GM12878 (cell line): ENCODE data around the gene MACROD2. TPM values are rescaled to one million over a fixed set of nuclear protein-coding genes. Genes with fewer than 3 reads are reported as not detected.

Experiments
- ATAC-seq: fragments of 200-7000 bp; cut with Tn5 transposase; 3 replicates; pipeline ENCODE4 v1.9.1; 2020; ENCODE audit warnings: mild to moderate bottlenecking, moderate library complexity
- BruUV-seq: library from RNA; stranded (reverse); fragments of 400-500 nt; replicated peaks from 2 replicates; lab custom pipeline; 2021; lab: Mats Ljungman, UMichigan
- CTCF ChIA-PET: fragments of 300-600 bp; sonication (Branson Sonifier 250); formaldehyde crosslinking; extraction: SDS; loops from one replicate; lab custom pipeline; 2021; ENCODE audit warnings: inconsistent platforms; lab: Yijun Ruan, JAX
- POLR2A ChIA-PET: fragments of 350-600 bp; formaldehyde crosslinking; extraction: SDS; loops from one replicate; lab custom pipeline; 2021; ENCODE audit warnings: inconsistent platforms; lab: Charles Lee
- RAD21 ChIA-PET: fragments of 300-600 bp; sonication (Branson Sonifier 250); formaldehyde crosslinking; loops from one replicate; lab custom pipeline; 2023; ENCODE audit warnings: antibody characterized with exemption; ENCODE audit not compliant: unreplicated experiment; lab: Charles Lee
- SMC1A ChIA-PET: fragments of 300-600 bp; sonication (Branson Sonifier 250); formaldehyde crosslinking; loops from one replicate; lab custom pipeline; 2023; ENCODE audit not compliant: unreplicated experiment, uncharacterized antibody; lab: Charles Lee
- DNase-seq: peaks from one replicate; pipeline ENCODE4 v3.0.0-alpha.2; 2011; ENCODE audit warnings: low read depth, low spot score
- FAIRE-seq: peaks from 3 replicates; lab custom pipeline; 2011; peaks lifted over from hg19 to GRCh38; lab: Jason Lieb, UNC
- H2AFZ ChIP-seq: 2 replicates; pipeline ENCODE4 v1.6.0; 2011; ENCODE audit warnings: low read depth, low read length, control low read depth; ENCODE audit not compliant: control insufficient read depth
- H3K27ac ChIP-seq: 2 replicates; pipeline ENCODE4 v1.5.1; 2011; ENCODE audit warnings: control low read depth; ENCODE audit not compliant: control insufficient read depth, insufficient read depth
- H3K27me3 ChIP-seq, 2 experiments: replicated peaks in 1 of 2; 2 replicates each; pipeline versions ENCODE4 v1.6.0 to v1.6.1; 2011; ENCODE audit warnings: low read length in 1 of 2; ENCODE audit not compliant: control insufficient read depth in 2 of 2, insufficient read depth in 2 of 2
- H3K36me3 ChIP-seq, 2 experiments: 2 replicates each; pipeline ENCODE4 v1.5.1; 2011; ENCODE audit warnings: low read length in 1 of 2; ENCODE audit not compliant: control insufficient read depth in 2 of 2, insufficient read depth in 2 of 2
- H3K4me1 ChIP-seq: 2 replicates; pipeline ENCODE4 v1.6.1; 2011; ENCODE audit warnings: mild to moderate bottlenecking, low read length, moderate library complexity, mixed read lengths; ENCODE audit not compliant: control insufficient read depth, insufficient read depth
- H3K4me2 ChIP-seq: 2 replicates; pipeline ENCODE4 v1.6.0; 2011; ENCODE audit warnings: control low read depth; ENCODE audit not compliant: control insufficient read depth, insufficient read depth
- H3K4me3 ChIP-seq: fragments of 200-600 bp; sonication (generic); 2 replicates; pipeline ENCODE4 v1.5.1; 2016
- H3K79me2 ChIP-seq: 2 replicates; pipeline ENCODE4 v1.6.0; 2011; ENCODE audit warnings: low read length; ENCODE audit not compliant: control insufficient read depth, insufficient read depth
- H3K9ac ChIP-seq: 2 replicates; pipeline ENCODE4 v1.8.0; 2011; ENCODE audit warnings: low read length, control low read depth, mixed read lengths; ENCODE audit not compliant: control insufficient read depth, insufficient read depth
- H3K9me3 ChIP-seq: replicated peaks from 3 replicates; pipeline ENCODE4 v1.5.1; 2011; ENCODE audit warnings: mild to moderate bottlenecking, low read length; ENCODE audit not compliant: control insufficient read depth, insufficient read depth
- H4K20me1 ChIP-seq: 2 replicates; pipeline ENCODE4 v1.6.0; 2011; ENCODE audit not compliant: control insufficient read depth, insufficient read depth
- BCLAF1 ChIP-seq: fragments of 450-650 bp; IDR thresholded peaks from 2 replicates; pipeline ENCODE4 v1.6.1; 2017; ENCODE audit warnings: antibody characterized with exemption, mild to moderate bottlenecking, moderate library complexity
- HCFC1 ChIP-seq: fragments of 150-350 bp; IDR thresholded peaks from 2 replicates; pipeline ENCODE4 v1.6.1; 2014; ENCODE audit warnings: low read length
- HDAC2 ChIP-seq: fragments of 200-600 bp; sonication (generic); IDR thresholded peaks from 2 replicates; pipeline ENCODE4 v1.6.1; 2017
- MEF2A ChIP-seq: IDR thresholded peaks from 2 replicates; pipeline ENCODE4 v1.6.1; 2011; ENCODE audit warnings: low read depth, mild to moderate bottlenecking, low read length, moderate library complexity; ENCODE audit not compliant: insufficient read depth
- NFIC ChIP-seq: IDR thresholded peaks from 2 replicates; pipeline ENCODE4 v1.6.1; 2012; ENCODE audit warnings: low read depth, mild to moderate bottlenecking, inconsistent platforms, low read length, moderate library complexity
- NR2C2 ChIP-seq: IDR thresholded peaks from 2 replicates; pipeline ENCODE4 v1.6.1; 2011; ENCODE audit warnings: borderline replicate concordance, low read depth; ENCODE audit not compliant: control insufficient read depth, insufficient read length
- POLR2AphosphoS5 ChIP-seq: IDR thresholded peaks from 2 replicates; pipeline ENCODE4 v1.6.1; 2011; ENCODE audit warnings: mild to moderate bottlenecking, low read length, inconsistent platforms
- REST ChIP-seq: IDR thresholded peaks from 2 replicates; pipeline ENCODE4 v1.6.1; 2012; ENCODE audit warnings: mild to moderate bottlenecking, low read depth, low read length
- SIN3A ChIP-seq: IDR thresholded peaks from 2 replicates; pipeline ENCODE4 v1.6.1; 2012; ENCODE audit warnings: low read depth, low read length, improper control_type of control experiment
- SIX5 ChIP-seq: IDR thresholded peaks from 2 replicates; pipeline ENCODE4 v1.6.1; 2011; ENCODE audit warnings: mild to moderate bottlenecking, low read depth, low read length, moderate library complexity; ENCODE audit not compliant: severe bottlenecking
- STAT1 ChIP-seq: fragments of 450-650 bp; conservative IDR thresholded peaks from 2 replicates; pipeline ENCODE4 v1.6.1; 2014; ENCODE audit warnings: antibody characterized with exemption, mild to moderate bottlenecking
- ZBTB33 ChIP-seq: fragments of 450-650 bp; IDR thresholded peaks from 2 replicates; pipeline ENCODE4 v1.6.1; 2017; ENCODE audit warnings: mild to moderate bottlenecking
- ZZZ3 ChIP-seq: IDR thresholded peaks from 2 replicates; pipeline ENCODE4 v1.6.1; 2011; ENCODE audit warnings: low read depth; ENCODE audit not compliant: control insufficient read depth, insufficient read length
- WGBS: methylation state at CpG from one replicate; pipeline ENCODE4 v1.1.6; 2016; ENCODE audit warnings: low lambda C conversion rate; ENCODE audit not compliant: insufficient replicate concordance, insufficient coverage; ENCODE audit errors: missing lambda C conversion rate; 5-methylcytosine and 5-hydroxymethylcytosine counted together
- in situ Hi-C: fragments of 300-500 bp; cut with MboI; formaldehyde crosslinking; loops from 9 replicates; pipeline ENCODE4 v1.14.3; 2018; ENCODE audit warnings: mixed read lengths
- intact Hi-C: fragments of 100-400 bp; cut with micrococcal nuclease; formaldehyde crosslinking; loops from one replicate; pipeline ENCODE4 v1.14.2; 2022; ENCODE audit not compliant: unreplicated experiment
- polyA plus RNA-seq, 11 experiments: library from polyadenylated mRNA; depleted of rRNA in 4 of 11; unstranded in 6 of 11; stranded (reverse) in 5 of 11; fragments of >200 nt; fragmentation: Nextera tagmentation in 4 of 11; fragmentation: Illumina TruSeq in 1 of 11; extraction: Ambion mirVana in 4 of 11; extraction: Trizol in 1 of 11; gene quantifications; 1 replicate in 1 of 11; 2 replicates in 10 of 11; pipeline versions ENCODE4 v1.2.1 to v1.2.3, GENCODE V29; 2011 to 2016; ENCODE audit warnings: inconsistent platforms in 2 of 11, missing spikeins in 2 of 11, low read depth in 1 of 11
- total RNA-seq, 4 experiments: library from RNA; depleted of rRNA in 3 of 4; stranded (reverse); fragments of >200 nt in 3 of 4; fragmentation: Illumina TruSeq in 1 of 4; extraction: Trizol in 1 of 4; gene quantifications; 2 replicates each; pipeline versions ENCODE4 v1.2.1 to v1.2.3, GENCODE V29; 2013 to 2021

MACROD2 gene
- total and polyA plus RNA-seq, 10 of the 15 experiments (the other 5 are each of a cell fraction or from before 2014, with no cell fraction given) = 1.1 to 21.5 (median 2.2) TPM

- TF ChIP-seq ZBTB33 = no peak
- no peak for TF ChIP-seq STAT1
- no peak for TF ChIP-seq HDAC2
- no peak for TF ChIP-seq SIX5
- no peak for TF ChIP-seq NR2C2
- TF ChIP-seq HCFC1 = no peak
- no peak for TF ChIP-seq REST
- no peak for TF ChIP-seq MEF2A
These were observed 315.8 kb downstream of the MACROD2 start (continued) for GRCh38 chr20:14310977-14311627.

- FAIRE-seq = no peak
- in situ Hi-C loops (no loop called here), intact Hi-C loops (no loop called here)
- Histone ChIP-seq H3K36me3 (no peaks in the 10 kb centered on the region), H3K27ac (no peak overlapping the region), H3K79me2 (no peaks in the 10 kb centered on the region), H2AFZ (no peak overlapping the region), H3K4me1 (no peaks in the 10 kb centered on the region), H3K9me3 (no peaks in the 10 kb centered on the region), H4K20me1 (no peaks in the 10 kb centered on the region), H3K4me3 (no peak overlapping the region), H3K27me3 (no peaks in the 10 kb centered on the region), H3K9ac (no peak overlapping the region), H3K4me2 (no peak overlapping the region)
- no peak for DNase-seq
- BruUV-seq = no TSS peak
- ChIA-PET POLR2A (no interaction called here), RAD21 (no interaction called here), SMC1A (no interaction called here), CTCF (no interaction called here)
- no peak for ATAC-seq
- WGBS = 84% methylated on average over 2 of the region's 2 CpGs
- no peak for TF ChIP-seq ZZZ3
- no peak for TF ChIP-seq SIN3A
- no peak for TF ChIP-seq BCLAF1
- TF ChIP-seq POLR2AphosphoS5 = no peak
- TF ChIP-seq NFIC = no peak
These were observed 316.7 kb downstream of the MACROD2 start for GRCh38 chr20:14312001-14312400.
